GM12892 (cell line): ENCODE measurements around the gene ZYG11A.

ENCODE experiments used
- POLR2A ChIP-seq: IDR thresholded peaks from 2 replicates; pipeline ENCODE4 v1.6.1; 2011; ENCODE audit warnings: low read depth, low read length, control low read depth
- POLR2AphosphoS5 ChIP-seq: IDR thresholded peaks from 2 replicates; pipeline ENCODE4 v1.6.1; 2011; ENCODE audit warnings: low read depth, low read length, control low read depth
- TAF1 ChIP-seq: IDR thresholded peaks from 2 replicates; pipeline ENCODE4 v1.6.1; 2011; ENCODE audit warnings: low read depth, mild to moderate bottlenecking, control low read depth, low read length, borderline replicate concordance

- TF ChIP-seq POLR2A (no peak), TAF1 (no peak), POLR2AphosphoS5 (no peak)
Observed at GRCh38 chr1:52848423-52848822, 5.9 kb downstream of the ZYG11A start.
